Measurements from ENCODE around the gene SUV39H2.
"Not testable (repeated sequence)": the region's sequence is repeated elsewhere in the genome, so short reads cannot be mapped to it uniquely, and the experiment has no call there.

The SUV39H2 gene

DNA sequence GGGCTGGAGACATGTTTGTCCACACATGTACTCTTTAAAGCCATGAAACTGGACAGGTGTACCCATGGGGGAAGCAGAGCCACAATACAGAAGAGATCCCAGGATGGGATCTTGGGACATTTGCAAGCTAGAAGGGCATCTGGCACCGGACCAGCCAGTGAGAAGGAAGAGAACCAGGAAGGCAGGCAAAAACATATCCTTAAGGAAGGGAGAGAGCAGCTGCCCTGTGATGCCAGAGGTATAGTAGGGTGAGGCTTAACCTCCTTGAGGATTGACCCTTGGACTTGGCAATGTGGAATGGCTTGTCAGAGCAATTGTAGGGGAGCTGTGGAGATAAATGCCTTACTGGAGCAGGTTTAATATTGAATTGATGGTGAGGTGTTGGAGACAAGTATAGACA is 17.9 kb upstream of the SUV39H2 start:
- DNase-seq (ENCODE audit: extremely low spot score), result no peak
- ChIA-PET POLR2A (interaction anchor here (0.6 to 1.7 kb wide), 2 partner anchors 18 to 34 kb away, joined by 3 read pairs; partner anchors contain the start of gene SUV39H2), CTCF (no interaction called here)
- TF ChIP-seq BHLHE40 (IDR thresholded peaks at IDR 0.05; ENCODE audit: borderline replicate concordance), result no peak
- TF ChIP-seq TARDBP (IDR thresholded peaks at IDR 0.05), result no peak
- no peak for TF ChIP-seq CTBP1 (IDR thresholded peaks at IDR 0.05; ENCODE audit: borderline replicate concordance)
- no peak for TF ChIP-seq NFRKB (IDR thresholded peaks at IDR 0.05)
- no peak for TF ChIP-seq FOXM1 (IDR thresholded peaks at IDR 0.05; ENCODE audit: borderline replicate concordance)
- TF ChIP-seq ZNF384 (IDR thresholded peaks at IDR 0.05), result no peak
- TF ChIP-seq FOXK2 (IDR thresholded peaks at IDR 0.05), result no peak
- no peak for TF ChIP-seq SP1 (IDR thresholded peaks at IDR 0.05)
- TF ChIP-seq SUZ12 (IDR thresholded peaks at IDR 0.05), result no peak
- no peak for TF ChIP-seq L3MBTL2 (conservative IDR thresholded peaks at IDR 0.05)
- TF ChIP-seq ELF4 (IDR thresholded peaks at IDR 0.05), result no peak
- no peak for TF ChIP-seq FOXA1 (IDR thresholded peaks at IDR 0.05)
- TF ChIP-seq HDGF (IDR thresholded peaks at IDR 0.05; ENCODE audit: borderline replicate concordance), result no peak
- TF ChIP-seq LEF1 (IDR thresholded peaks at IDR 0.05; ENCODE audit: borderline replicate concordance), result no peak
- TF ChIP-seq, protein P1, sequence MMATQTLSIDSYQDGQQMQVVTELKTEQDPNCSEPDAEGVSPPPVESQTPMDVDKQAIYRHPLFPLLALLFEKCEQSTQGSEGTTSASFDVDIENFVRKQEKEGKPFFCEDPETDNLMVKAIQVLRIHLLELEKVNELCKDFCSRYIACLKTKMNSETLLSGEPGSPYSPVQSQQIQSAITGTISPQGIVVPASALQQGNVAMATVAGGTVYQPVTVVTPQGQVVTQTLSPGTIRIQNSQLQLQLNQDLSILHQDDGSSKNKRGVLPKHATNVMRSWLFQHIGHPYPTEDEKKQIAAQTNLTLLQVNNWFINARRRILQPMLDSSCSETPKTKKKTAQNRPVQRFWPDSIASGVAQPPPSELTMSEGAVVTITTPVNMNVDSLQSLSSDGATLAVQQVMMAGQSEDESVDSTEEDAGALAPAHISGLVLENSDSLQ (IDR thresholded peaks at IDR 0.05), result no peak

DNA sequence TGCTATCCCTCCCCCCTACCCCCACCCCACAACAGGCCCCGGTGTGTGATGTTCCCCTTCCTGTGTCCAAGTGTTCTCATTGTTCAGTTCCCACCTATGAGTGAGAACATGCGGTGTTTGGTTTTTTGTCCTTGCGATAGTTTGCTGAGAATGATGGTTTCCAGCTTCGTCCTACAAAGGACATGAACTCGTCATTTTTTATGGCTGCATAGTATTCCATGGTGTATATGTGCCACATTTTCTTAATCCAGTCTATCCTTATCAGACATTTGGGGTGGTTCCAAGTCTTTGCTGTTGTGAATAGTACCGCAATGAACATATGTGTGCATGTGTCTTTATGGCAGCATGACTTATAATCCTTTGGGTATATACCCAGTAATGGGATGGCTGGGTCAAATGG is 14.2 kb upstream of the SUV39H2 start:
- POLR2A ChIA-PET; CTCF ChIA-PET; DNase-seq (ENCODE audit: extremely low spot score): not testable (repeated sequence)

GRCh38 chr10:14864871-14865270 is 13.8 kb upstream of the SUV39H2 start:
- DNase-seq (ENCODE audit: extremely low spot score); CTCF ChIA-PET; POLR2A ChIA-PET: not testable (repeated sequence)

- TF ChIP-seq FOXM1 (IDR thresholded peaks at IDR 0.05; ENCODE audit: borderline replicate concordance) (no peak), BHLHE40 (IDR thresholded peaks at IDR 0.05; ENCODE audit: borderline replicate concordance) (no peak), FOXA1 (IDR thresholded peaks at IDR 0.05) (no peak)
- ChIA-PET POLR2A (no interaction called here), CTCF (no interaction called here)
- no peak for DNase-seq (ENCODE audit: extremely low spot score)
These were observed 5.4 kb upstream of the SUV39H2 start for GRCh38 chr10:14873090-14873760.

DNA sequence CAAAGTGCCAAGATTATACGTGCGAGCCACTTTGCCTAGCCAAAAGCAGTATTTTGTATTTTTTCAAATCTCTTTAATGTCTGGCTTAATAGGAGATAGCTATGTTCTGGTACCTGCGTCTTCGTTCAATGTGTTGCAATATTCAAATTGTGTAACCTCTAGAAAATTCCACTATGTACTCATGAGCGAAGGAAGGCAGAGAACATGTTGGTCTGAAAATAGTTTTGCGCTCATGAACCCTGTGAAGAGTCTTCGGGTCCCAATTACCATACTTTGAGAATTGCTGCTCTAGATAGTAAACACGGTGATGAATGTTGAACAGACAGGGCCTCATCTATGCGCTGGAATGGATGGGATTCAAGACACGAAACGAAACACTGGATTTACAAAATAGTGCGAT is 2.7 kb upstream of the SUV39H2 start:
- TF ChIP-seq TARDBP (IDR thresholded peaks at IDR 0.05) (no peak), ARNT (IDR thresholded peaks at IDR 0.05) (no peak)
- ChIA-PET POLR2A (interaction anchor here (1.1 kb wide), 1 partner anchor 38 kb away, joined by 4 read pairs; the partner anchor contains the start of genes CDNF, HSPA14 and MSANTD7), CTCF (no interaction called here)
- DNase-seq (ENCODE audit: extremely low spot score), result no peak

- DNase-seq (ENCODE audit: extremely low spot score), result no peak
- ChIA-PET POLR2A (interaction anchor here (2.0 to 3.3 kb wide), 3 partner anchors 14 to 83 kb away, joined by 5 to 41 read pairs (median 35); partner anchors contain the start of genes CDNF, HSPA14, MEIG1 and MSANTD7), CTCF (interaction anchor here (1.0 kb wide), 1 partner anchor 74 kb away, joined by 4 read pairs; no protein-coding TSS in a partner anchor)
- no peak for TF ChIP-seq TARDBP (IDR thresholded peaks at IDR 0.05)
- no peak for TF ChIP-seq SP1 (IDR thresholded peaks at IDR 0.05)
- TF ChIP-seq ARNT (IDR thresholded peaks at IDR 0.05), result no peak
- no peak for TF ChIP-seq ELF4 (IDR thresholded peaks at IDR 0.05)
- TF ChIP-seq CTBP1 (IDR thresholded peaks at IDR 0.05; ENCODE audit: borderline replicate concordance), result no peak
- no peak for TF ChIP-seq FOXA1 (IDR thresholded peaks at IDR 0.05)
- no peak for TF ChIP-seq NFRKB (IDR thresholded peaks at IDR 0.05)
- no peak for TF ChIP-seq ZNF384 (IDR thresholded peaks at IDR 0.05)
- TF ChIP-seq, protein P1 (IDR thresholded peaks at IDR 0.05), result no peak
- TF ChIP-seq HDGF (IDR thresholded peaks at IDR 0.05; ENCODE audit: borderline replicate concordance), result no peak
- no peak for TF ChIP-seq FOXK2 (IDR thresholded peaks at IDR 0.05)
- no peak for TF ChIP-seq LEF1 (IDR thresholded peaks at IDR 0.05; ENCODE audit: borderline replicate concordance)
- TF ChIP-seq L3MBTL2 (conservative IDR thresholded peaks at IDR 0.05), result no peak
- TF ChIP-seq FOXM1 (IDR thresholded peaks at IDR 0.05; ENCODE audit: borderline replicate concordance), result no peak
- no peak for TF ChIP-seq SUZ12 (IDR thresholded peaks at IDR 0.05)
- no peak for TF ChIP-seq BHLHE40 (IDR thresholded peaks at IDR 0.05; ENCODE audit: borderline replicate concordance)
These were observed 1.9 kb upstream of the SUV39H2 start for GRCh38 chr10:14876764-14877163.

GRCh38 chr10:14879124-14879927 is 660 bp downstream of the SUV39H2 start:
- DNase-seq (ENCODE audit: extremely low spot score), result no peak
- POLR2A ChIA-PET, result interaction anchor here (0.7 to 3.3 kb wide), 22 partner anchors 10 to 1717 kb away, joined by 3 to 41 read pairs (median 4); partner anchors contain the start of genes CDNF, DCLRE1C, HSPA14 and MEIG1
- TF ChIP-seq L3MBTL2 (conservative IDR thresholded peaks at IDR 0.05), result peak; percentile 77
- no peak for TF ChIP-seq BHLHE40 (IDR thresholded peaks at IDR 0.05; ENCODE audit: borderline replicate concordance)
- TF ChIP-seq LEF1 (IDR thresholded peaks at IDR 0.05; ENCODE audit: borderline replicate concordance), result no peak
- CTCF ChIA-PET, result no interaction called here
